RWPE1 (cell line): ENCODE data around the gene SLC26A9.

ENCODE experiments used
- CTCF ChIA-PET: fragments of 350-600 bp; sonication (Branson Sonifier 250); formaldehyde crosslinking; extraction: SDS; loops from one replicate; lab custom pipeline; 2021; lab: Yijun Ruan, JAX
- POLR2A ChIA-PET: fragments of 400-600 bp; formaldehyde crosslinking; extraction: SDS; loops from one replicate; lab custom pipeline; 2020; ENCODE audit warnings: antibody characterized with exemption; ENCODE audit not compliant: low non-redundant PET; lab: Yijun Ruan, JAX
- DNase-seq: peaks from one replicate; pipeline ENCODE4 v3.0.0; 2012; ENCODE audit warnings: low spot score
- H3K27ac ChIP-seq: fragments of 450-650 bp; 2 replicates; pipeline ENCODE4 v1.5.1; 2017
- TF ChIP-seq, protein P1 (sequence below): fragments of 450-650 bp; conservative IDR thresholded peaks from 2 replicates; pipeline ENCODE4 v1.5.1; 2017; ENCODE audit warnings: low read depth, mild to moderate bottlenecking

Gene SLC26A9

GRCh38 chr1:205986861-205987260, 43.6 kb upstream of the SLC26A9 start:
- DNase-seq, result no peak
- ChIA-PET CTCF (interaction anchor here (3.2 to 12.2 kb wide), 3 partner anchors 9 to 120 kb away, joined by 22 to 406 read pairs (median 30); no protein-coding TSS in a partner anchor), POLR2A (interaction anchor here (1.3 kb wide), 2 partner anchors 12 to 14 kb away, joined by 5 to 6 read pairs; no protein-coding TSS in a partner anchor)
- peak overlapping the region; percentile 95; the same call in 1 of the 2 replicates for H3K27ac ChIP-seq
- TF ChIP-seq, protein P1, sequence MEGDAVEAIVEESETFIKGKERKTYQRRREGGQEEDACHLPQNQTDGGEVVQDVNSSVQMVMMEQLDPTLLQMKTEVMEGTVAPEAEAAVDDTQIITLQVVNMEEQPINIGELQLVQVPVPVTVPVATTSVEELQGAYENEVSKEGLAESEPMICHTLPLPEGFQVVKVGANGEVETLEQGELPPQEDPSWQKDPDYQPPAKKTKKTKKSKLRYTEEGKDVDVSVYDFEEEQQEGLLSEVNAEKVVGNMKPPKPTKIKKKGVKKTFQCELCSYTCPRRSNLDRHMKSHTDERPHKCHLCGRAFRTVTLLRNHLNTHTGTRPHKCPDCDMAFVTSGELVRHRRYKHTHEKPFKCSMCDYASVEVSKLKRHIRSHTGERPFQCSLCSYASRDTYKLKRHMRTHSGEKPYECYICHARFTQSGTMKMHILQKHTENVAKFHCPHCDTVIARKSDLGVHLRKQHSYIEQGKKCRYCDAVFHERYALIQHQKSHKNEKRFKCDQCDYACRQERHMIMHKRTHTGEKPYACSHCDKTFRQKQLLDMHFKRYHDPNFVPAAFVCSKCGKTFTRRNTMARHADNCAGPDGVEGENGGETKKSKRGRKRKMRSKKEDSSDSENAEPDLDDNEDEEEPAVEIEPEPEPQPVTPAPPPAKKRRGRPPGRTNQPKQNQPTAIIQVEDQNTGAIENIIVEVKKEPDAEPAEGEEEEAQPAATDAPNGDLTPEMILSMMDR, result no peak

GRCh38 chr1:205986292-205986691, 43.0 kb upstream of the SLC26A9 start:
- DNase-seq, result no peak
- peak overlapping the region; percentile 95 for H3K27ac ChIP-seq
- CTCF ChIA-PET, result interaction anchor here (1.0 to 12.2 kb wide), 4 partner anchors 9 to 121 kb away, joined by 3 to 406 read pairs (median 26); no protein-coding TSS in a partner anchor
- POLR2A ChIA-PET, result interaction anchor here (1.3 kb wide), 2 partner anchors 12 to 14 kb away, joined by 5 to 6 read pairs; no protein-coding TSS in a partner anchor
- TF ChIP-seq, protein P1, result no peak

DNA sequence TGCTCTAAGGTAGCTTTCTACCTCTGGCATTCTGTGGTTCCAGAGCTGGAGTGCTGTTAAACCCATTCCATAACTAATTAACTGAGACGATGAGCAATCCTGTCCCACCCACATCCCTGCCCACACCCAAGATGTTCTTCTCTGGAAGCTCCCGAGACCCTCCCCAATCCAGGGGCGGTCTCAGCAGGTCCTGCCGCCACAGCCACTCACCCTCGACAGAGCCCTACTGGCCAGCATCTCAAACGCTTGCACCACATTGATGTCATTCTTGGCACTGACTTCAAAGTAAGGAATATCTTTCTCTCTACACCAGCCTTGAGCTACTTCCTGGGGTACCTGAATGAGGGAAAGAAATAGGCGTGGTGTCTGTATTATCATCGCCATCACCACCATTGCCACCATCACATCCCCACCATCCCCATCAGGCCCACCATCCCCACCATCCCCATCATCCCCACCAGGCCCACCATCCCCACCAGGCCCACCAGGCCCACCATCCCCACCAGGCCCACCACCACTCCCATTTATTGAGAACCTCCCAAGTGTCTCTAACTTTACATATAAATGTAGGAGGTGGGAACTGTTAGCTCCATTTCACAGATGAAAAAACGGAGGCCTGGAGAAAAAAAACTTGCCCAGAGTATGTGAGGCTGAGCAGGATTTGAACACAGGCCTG, 42.2 kb upstream of the SLC26A9 start:
- H3K27ac ChIP-seq, result peak overlapping the region; percentile 95
- TF ChIP-seq, protein P1, result no peak
- ChIA-PET POLR2A (interaction anchor here (1.3 to 2.2 kb wide), 2 partner anchors 15 to 18 kb away, joined by 5 to 6 read pairs; partner anchors contain the start of gene RAB7B), CTCF (interaction anchor here (0.5 to 12.2 kb wide), 9 partner anchors 8 to 441 kb away, joined by 3 to 406 read pairs (median 4); partner anchors contain the start of gene RAB7B)
- no peak for DNase-seq

GRCh38 chr1:205983925-205984725, 40.9 kb upstream of the SLC26A9 start:
- TF ChIP-seq, protein P1, result peak; percentile 70
- POLR2A ChIA-PET, result interaction anchor here (2.2 kb wide), 1 partner anchor 19 kb away, joined by 6 read pairs; the partner anchor contains the start of gene RAB7B
- CTCF ChIA-PET, result interaction anchor here (0.6 to 12.2 kb wide), 17 partner anchors 10 to 272 kb away, joined by 3 to 406 read pairs (median 4); partner anchors contain the start of gene RAB7B
- DNase-seq, result peak; percentile 95
- peak overlapping the region; percentile 95 for H3K27ac ChIP-seq

GRCh38 chr1:205981257-205981656, 38.0 kb upstream of the SLC26A9 start:
- TF ChIP-seq, protein P1, result no peak
- no peak overlapping the region for H3K27ac ChIP-seq
- CTCF ChIA-PET, result interaction anchor here (0.5 to 12.2 kb wide), 5 partner anchors 14 to 450 kb away, joined by 3 to 406 read pairs (median 3); no protein-coding TSS in a partner anchor
- no peak for DNase-seq
- POLR2A ChIA-PET, result no interaction called here
